ENCODE results near the gene GRIK3.

Gene GRIK3

GRCh38 chr1:36876990-36877389 is 157.3 kb downstream of the GRIK3 start:
- in situ Hi-C loops (cut with MboI; ENCODE audit: low pct_unique_long_range_greater_than_20kb, low sequenced_read_pairs, unreplicated experiment), result no loop called here
- DNase-seq (ENCODE audit: low spot score), result no peak
- no peak for TF ChIP-seq CTCF (IDR thresholded peaks at IDR 0.05; ENCODE audit: extremely low read depth, insufficient read depth, missing control alignments)

DNA sequence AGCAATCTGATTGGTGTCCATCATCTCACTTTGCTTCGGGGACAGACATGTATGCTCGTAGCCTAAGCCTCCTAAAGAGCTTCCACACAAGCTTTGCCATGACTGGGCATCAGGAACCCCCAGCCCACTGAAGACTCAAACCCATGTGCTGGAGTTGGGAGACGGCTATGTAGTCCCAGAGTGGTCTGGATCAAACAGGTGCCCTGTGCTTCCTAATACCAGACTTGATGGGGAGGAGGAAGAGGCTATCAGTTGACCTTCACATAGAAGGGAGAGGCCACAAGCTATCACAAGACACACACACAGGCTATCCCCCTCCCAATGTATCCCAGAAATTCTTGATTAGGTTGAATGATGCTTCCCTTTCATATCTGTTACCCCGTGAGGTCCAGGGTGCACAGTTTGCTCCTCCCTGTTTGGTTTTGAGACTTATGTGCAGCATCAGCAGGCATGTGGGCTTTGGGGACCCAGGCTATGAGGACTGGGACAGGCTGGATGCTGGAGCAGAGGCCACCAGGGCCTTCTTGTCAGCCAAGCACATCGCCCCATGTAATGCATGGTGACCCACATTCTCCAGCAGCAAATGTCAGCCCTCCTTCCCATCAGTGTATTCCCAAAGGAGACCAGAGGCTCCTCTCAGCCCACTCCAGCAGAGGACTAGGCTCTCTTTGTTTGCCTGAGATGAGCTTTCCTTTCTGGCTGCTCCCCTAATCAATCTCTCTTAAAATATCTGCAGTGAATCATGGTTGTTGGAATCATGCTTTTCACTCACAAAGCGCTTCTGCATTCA is 159.8 kb downstream of the GRIK3 start:
- DNase-seq (ENCODE audit: low spot score), result no peak
- in situ Hi-C loops (cut with MboI; ENCODE audit: low pct_unique_long_range_greater_than_20kb, low sequenced_read_pairs, unreplicated experiment), result no loop called here
- no peak for TF ChIP-seq CTCF (IDR thresholded peaks at IDR 0.05; ENCODE audit: extremely low read depth, insufficient read depth, missing control alignments)

GRCh38 chr1:36872858-36873257 is 161.5 kb downstream of the GRIK3 start:
- TF ChIP-seq CTCF (IDR thresholded peaks at IDR 0.05; ENCODE audit: extremely low read depth, insufficient read depth, missing control alignments), result no peak
- in situ Hi-C loops (cut with MboI; ENCODE audit: low pct_unique_long_range_greater_than_20kb, low sequenced_read_pairs, unreplicated experiment), result no loop called here
- no peak for DNase-seq (ENCODE audit: low spot score)

DNA sequence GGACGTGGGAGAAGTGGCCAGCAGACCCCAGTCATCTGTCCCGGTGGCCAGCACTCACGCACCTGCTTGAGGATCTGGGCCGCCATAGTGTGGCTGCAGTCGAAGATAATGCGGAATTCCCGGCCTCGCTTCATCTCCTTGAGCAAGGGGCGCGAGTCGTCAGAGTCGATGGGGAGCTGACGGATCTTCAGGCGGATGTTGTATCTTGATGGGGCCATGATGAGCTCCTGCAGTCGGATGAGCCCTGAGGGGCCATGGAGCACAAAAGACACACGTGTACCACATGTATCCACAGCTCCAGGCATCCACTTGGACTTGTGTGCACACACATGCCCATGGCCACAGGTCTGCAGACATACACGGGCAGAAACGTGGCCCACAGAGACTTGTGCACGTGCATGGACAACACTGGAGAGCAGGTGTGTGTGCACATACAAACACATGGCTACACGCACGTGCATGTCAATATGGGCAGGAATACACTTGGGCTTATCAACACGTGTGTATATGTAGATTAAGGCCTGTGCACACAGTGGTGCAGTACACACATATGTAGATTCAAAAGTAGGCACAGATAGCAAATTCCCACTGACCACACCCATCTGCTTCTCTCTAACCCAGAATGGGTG is 162.1 kb downstream of the GRIK3 start:
- no peak for DNase-seq (ENCODE audit: low spot score)
- no peak for TF ChIP-seq CTCF (IDR thresholded peaks at IDR 0.05; ENCODE audit: extremely low read depth, insufficient read depth, missing control alignments)
- in situ Hi-C loops (cut with MboI; ENCODE audit: low pct_unique_long_range_greater_than_20kb, low sequenced_read_pairs, unreplicated experiment), result no loop called here

GRCh38 chr1:36871146-36871971 is 163.0 kb downstream of the GRIK3 start:
- DNase-seq (ENCODE audit: low spot score), result no peak
- no peak for TF ChIP-seq CTCF (IDR thresholded peaks at IDR 0.05; ENCODE audit: extremely low read depth, insufficient read depth, missing control alignments)
- in situ Hi-C loops (cut with MboI; ENCODE audit: low pct_unique_long_range_greater_than_20kb, low sequenced_read_pairs, unreplicated experiment), result no loop called here

- no peak for DNase-seq (ENCODE audit: low spot score)
- in situ Hi-C loops (cut with MboI; ENCODE audit: low pct_unique_long_range_greater_than_20kb, low sequenced_read_pairs, unreplicated experiment), result no loop called here
- TF ChIP-seq CTCF (IDR thresholded peaks at IDR 0.05; ENCODE audit: extremely low read depth, insufficient read depth, missing control alignments), result no peak
Observed at GRCh38 chr1:36869826-36870225, 164.5 kb downstream of the GRIK3 start.
